ENCODE results near the gene IGSF3. TPM values are rescaled to one million over a fixed set of nuclear protein-coding genes. Genes with fewer than 3 reads are reported as not detected.
"Not testable (repeated sequence)": the region's sequence is repeated elsewhere in the genome, so short reads cannot be mapped to it uniquely, and the experiment has no call there.

The IGSF3 gene
- total RNA-seq, 1 experiment from 2014 or later, result 22.7 TPM

DNA sequence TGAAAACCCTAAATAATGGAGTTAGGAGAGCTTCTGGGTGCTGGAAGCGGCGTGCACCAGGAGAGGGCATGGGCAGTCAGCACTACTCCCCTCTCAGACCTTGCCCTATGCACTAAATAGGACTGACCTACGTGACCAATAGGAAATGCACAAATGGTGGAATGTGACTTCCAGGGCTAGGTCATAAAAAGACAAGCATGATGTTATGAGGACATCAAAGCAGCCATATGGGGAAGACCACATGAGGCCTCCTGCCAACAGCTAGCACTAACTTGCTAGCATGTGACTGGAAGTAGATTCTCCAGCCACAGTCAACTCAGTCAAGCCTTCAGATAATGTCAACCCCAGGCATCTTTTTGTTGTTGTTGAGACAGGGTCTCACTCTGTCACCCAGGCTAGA is 47.1 kb downstream of the IGSF3 start:
- not testable (repeated sequence) for H3K4me1 ChIP-seq; H3K27me3 ChIP-seq; DNase-seq; H3K27ac ChIP-seq; H3K36me3 ChIP-seq; H3K4me3 ChIP-seq; H3K9me3 ChIP-seq (replicated peaks)

DNA sequence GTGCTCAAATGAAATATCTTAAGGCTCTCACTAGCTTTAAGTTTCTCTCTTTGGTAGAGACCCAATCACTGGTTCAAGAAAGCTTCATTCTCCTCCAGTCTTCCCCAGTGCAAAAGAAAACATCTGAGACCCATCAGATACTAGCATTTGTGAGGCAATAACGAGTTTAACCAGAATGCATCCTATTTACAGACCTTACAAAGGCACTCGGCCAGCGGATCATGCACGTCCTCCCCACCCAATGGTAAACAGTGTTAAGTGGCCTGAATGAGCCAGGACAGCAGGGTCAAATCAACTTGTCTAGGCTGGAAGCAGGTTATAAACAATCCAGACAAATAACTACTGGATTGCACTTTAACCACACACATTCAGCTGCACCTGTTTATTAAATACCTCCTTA is 48.4 kb downstream of the IGSF3 start:
- H3K27ac ChIP-seq; H3K4me1 ChIP-seq; H3K9me3 ChIP-seq (replicated peaks); DNase-seq; H3K27me3 ChIP-seq; H3K36me3 ChIP-seq; H3K4me3 ChIP-seq: not testable (repeated sequence)

DNA sequence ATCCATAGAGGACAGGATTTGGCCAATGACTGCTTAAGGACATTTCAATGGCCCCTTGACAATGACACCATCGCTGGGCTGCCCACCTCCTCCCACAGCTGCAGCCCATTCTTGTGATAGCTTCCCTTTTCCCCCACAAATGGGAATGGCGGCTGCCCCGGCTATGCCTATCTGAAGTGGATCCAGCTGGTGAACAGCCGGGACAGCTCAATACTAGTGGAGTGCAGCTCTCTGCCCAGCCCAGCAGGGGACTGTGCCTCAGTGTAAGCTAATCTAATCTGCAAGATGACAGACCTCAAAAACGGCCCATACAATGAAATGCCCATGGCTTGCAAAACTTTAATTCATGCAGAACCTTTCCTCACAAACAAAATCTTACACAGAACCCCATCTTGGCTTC is 49.7 kb downstream of the IGSF3 start:
- not testable (repeated sequence) for H3K27me3 ChIP-seq; H3K9me3 ChIP-seq (replicated peaks); DNase-seq; H3K36me3 ChIP-seq; H3K4me3 ChIP-seq; H3K4me1 ChIP-seq; H3K27ac ChIP-seq

DNA sequence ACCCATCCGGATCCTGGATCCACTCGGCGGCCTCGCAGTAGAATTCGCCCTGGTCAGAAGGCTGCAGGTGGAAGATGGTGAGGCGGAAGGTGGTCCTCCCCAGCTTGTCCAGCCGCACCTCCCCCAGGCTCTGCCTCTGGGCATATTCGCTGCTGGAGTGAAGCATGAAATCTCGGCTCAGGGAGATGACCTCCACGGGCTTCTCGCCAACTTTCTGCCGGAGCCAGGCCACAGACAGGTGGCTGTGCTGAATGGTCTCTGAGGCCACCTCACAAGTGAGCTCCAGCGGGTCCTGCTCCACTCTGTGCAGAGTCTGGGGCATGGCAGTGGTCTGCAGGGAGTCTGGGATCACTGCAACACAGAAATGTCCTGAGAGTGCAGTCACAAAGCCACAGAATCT is 53.7 kb downstream of the IGSF3 start:
- DNase-seq, result peak; percentile 76 to 78
- H3K4me3 ChIP-seq; H3K9me3 ChIP-seq (replicated peaks); H3K36me3 ChIP-seq; H3K27me3 ChIP-seq; H3K4me1 ChIP-seq; H3K27ac ChIP-seq: not testable (repeated sequence)

DNA sequence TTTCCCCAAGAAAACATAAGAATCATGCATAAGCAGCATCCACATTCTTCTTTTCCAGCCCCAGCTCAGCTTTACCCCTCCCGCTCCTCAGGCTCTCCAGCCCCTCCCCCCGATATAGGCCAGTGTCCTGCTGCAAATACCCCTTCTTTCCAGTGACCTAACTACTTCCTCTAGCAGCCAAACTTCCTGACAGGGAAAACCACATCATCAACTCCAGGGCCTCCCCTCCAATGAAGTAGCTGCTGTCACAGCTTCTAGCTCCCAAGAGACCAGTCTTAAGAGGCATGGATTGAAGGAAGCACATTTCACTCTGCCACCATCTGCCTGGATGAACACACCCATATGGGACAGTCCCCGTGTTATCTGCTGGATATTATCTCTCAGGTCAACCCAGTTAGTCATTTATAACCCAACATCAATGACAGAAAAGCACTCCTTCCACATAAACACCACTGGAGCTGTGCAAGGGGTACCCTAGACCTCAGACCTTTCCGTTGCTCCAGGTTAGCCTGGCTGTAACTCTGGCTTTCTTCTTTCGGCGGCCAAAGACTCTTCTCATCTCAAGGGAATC is 57.6 kb downstream of the IGSF3 start:
- not testable (repeated sequence) for H3K27me3 ChIP-seq; H3K36me3 ChIP-seq; H3K27ac ChIP-seq; H3K4me1 ChIP-seq; H3K9me3 ChIP-seq (replicated peaks); H3K4me3 ChIP-seq
- peak in 1 of 2 experiments; percentile 26 for DNase-seq

DNA sequence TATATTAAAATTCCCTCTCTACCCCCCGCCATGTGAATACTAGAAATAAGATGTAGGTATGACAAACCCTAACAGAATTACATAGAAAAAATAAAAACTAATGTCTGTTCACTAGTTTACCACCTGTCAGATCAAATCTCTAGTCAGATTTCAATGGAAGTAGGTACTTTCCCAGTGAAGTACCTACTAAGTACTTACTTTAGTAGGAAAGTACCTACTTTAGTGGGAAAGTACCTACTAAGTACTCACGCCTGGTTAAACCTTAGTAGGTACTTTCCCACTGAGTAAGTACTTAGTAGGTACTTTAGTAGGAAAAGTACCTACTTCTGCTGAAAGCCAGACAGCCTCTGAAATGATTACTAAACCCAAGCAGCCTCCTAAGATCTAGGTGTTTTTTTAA is 58.7 kb downstream of the IGSF3 start:
- H3K27ac ChIP-seq; H3K27me3 ChIP-seq; DNase-seq; H3K4me3 ChIP-seq; H3K4me1 ChIP-seq; H3K36me3 ChIP-seq; H3K9me3 ChIP-seq (replicated peaks): not testable (repeated sequence)

DNA sequence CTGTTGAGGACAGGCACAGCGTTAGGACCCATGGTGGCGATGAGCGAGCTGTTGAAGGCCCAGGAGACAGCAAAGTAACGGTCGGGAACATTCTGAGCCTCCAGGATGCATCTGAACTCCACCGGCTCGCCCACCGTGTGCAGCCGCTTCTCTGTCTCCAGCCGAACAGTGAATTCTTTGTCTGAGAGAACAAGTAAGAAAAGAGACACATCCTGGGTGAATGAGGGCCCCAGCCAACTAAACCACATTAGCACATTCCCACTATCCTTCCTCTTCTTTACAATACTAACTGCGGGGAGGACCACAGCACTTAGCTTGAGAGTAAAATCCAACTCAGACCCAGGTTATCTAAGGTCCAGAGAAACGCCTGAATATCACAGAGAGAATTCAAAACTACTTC is 59.4 kb downstream of the IGSF3 start:
- not testable (repeated sequence) for H3K4me3 ChIP-seq; H3K36me3 ChIP-seq; H3K27me3 ChIP-seq; H3K27ac ChIP-seq; DNase-seq; H3K9me3 ChIP-seq (replicated peaks); H3K4me1 ChIP-seq

DNA sequence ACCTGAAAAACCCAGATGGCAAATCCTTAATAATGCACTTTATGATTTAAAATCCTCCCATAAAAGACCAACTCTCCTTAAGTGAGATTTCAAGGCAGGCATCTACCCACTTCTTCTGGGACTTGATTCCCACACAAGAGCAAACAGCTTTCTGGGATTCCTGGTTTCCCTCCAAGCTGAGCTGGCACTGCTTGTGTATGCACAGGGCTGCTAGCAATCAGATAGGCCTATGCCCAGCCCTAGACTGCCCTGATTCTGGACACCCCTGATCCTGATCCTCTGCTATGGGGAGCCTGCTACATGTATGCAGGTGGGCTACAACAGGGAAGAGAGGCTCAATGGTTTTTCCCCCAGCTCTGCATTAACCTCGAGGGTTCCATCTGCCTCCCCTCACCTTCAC is 60.1 kb downstream of the IGSF3 start:
- H3K4me1 ChIP-seq; H3K27ac ChIP-seq; H3K9me3 ChIP-seq (replicated peaks); DNase-seq; H3K27me3 ChIP-seq; H3K36me3 ChIP-seq; H3K4me3 ChIP-seq: not testable (repeated sequence)

DNA sequence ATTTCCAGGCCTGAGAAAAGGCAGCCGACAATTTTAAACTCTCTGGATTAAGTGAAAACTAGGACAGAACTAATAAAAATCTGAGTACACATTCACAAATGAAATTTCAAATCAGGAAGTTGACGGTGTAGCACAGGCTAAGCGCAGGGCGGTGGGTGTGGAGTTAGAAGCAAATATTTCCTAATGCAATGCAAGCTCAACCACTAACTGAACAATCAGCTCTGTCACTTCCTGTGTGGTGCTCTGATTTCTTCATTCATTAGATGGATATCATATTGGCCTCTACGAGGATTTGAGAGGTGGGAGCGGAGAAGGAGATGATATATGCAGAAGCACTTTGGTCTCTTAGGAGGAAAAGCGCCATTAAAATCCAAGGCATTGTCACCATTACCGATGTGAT is 61.5 kb downstream of the IGSF3 start:
- H3K27me3 ChIP-seq, result not testable (repeated sequence)

DNA sequence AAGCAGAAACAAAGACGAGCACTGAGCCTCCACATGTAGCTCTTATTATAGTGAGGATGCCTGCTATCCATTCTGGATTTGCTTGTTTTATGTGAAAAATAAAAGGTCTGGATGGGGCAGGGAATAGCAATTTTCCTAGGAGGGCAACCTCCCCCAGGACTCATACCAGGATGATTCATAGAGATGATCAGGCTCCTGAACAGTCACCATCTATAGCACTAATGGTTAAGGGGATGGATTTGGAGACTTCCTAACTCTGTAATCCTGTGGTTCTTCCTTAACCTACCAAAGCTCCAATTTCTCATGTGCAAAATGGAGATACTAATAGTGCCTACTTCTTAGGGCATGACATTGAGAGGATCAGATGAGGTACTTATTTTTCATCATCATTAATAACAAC is 62.2 kb downstream of the IGSF3 start:
- Histone ChIP-seq H3K9me3 (replicated peaks) (no peaks in the 10 kb centered on the region), H3K27ac (no peak overlapping the region), H3K27me3 (no peaks in the 10 kb centered on the region), H3K36me3 (no peaks in the 10 kb centered on the region), H3K4me3 (no peak overlapping the region), H3K4me1 (no peaks in the 10 kb centered on the region)
- no peak for DNase-seq

More for the DNA sequence above, 61.5 kb downstream of the IGSF3 start:
- not testable (repeated sequence) for H3K36me3 ChIP-seq; H3K27ac ChIP-seq; H3K4me3 ChIP-seq; H3K9me3 ChIP-seq (replicated peaks); H3K4me1 ChIP-seq; DNase-seq

DNA sequence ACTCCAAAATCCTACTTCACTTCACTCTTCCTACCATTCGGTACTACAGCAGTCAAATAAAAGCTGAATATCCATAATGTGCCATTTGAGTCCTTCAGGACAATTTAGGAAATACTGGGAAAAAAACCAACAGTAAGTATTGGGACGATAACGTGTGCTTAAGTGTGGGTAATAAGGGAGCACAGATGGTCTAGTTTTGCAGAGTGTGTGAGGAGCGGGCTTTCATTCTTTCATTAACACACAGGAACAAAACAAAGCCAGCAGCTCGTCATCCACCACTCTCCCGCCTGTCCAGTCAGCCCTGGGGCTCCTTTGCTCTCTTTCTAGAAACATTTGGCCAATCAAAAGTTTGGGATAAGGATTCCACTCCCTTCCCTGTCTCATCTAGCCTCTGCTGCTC is 63.1 kb downstream of the IGSF3 start:
- not testable (repeated sequence) for H3K36me3 ChIP-seq; DNase-seq; H3K27ac ChIP-seq; H3K9me3 ChIP-seq (replicated peaks); H3K4me3 ChIP-seq; H3K4me1 ChIP-seq; H3K27me3 ChIP-seq

DNA sequence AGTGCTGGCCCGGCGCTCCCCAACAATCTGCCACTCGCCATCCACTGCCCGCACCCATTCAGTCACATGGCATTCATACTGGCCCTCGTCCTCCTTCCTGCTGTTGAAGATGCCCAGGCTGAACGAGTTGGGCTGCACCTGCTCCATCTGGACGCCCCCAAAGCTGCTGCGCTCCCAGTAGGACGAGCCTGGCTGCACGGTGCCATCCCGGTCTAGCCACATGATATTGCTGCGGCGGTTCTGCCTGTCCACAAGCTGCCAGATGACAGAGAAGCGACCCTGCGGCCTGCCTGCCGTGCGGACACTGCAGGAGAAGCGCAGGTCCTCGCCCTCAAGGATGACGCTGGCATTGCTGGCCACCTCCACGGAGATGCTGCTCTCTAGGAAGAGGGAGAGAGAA is 63.9 kb downstream of the IGSF3 start:
- not testable (repeated sequence) for H3K4me1 ChIP-seq; H3K27ac ChIP-seq; DNase-seq; H3K4me3 ChIP-seq; H3K36me3 ChIP-seq; H3K9me3 ChIP-seq (replicated peaks); H3K27me3 ChIP-seq

DNA sequence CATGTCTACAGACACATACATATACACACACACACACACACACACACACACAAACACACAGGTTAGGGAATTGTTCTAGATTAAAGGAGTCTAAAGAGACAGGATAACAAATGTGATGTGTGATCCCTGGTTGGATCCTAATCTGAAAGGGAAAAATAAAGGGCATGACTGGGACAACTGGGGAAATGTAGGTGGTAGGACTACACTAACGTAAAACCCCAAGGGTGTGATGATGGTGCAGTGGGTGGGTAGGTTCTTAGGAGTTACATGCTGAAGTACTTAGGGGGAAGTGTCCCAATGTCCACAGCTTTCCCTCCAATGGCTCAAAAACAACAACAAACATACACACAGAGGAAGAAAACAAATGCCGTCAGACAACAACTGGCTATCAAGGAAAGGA is 68.2 kb downstream of the IGSF3 start:
- H3K4me3 ChIP-seq; H3K36me3 ChIP-seq; DNase-seq; H3K27me3 ChIP-seq; H3K4me1 ChIP-seq; H3K9me3 ChIP-seq (replicated peaks); H3K27ac ChIP-seq: not testable (repeated sequence)

DNA sequence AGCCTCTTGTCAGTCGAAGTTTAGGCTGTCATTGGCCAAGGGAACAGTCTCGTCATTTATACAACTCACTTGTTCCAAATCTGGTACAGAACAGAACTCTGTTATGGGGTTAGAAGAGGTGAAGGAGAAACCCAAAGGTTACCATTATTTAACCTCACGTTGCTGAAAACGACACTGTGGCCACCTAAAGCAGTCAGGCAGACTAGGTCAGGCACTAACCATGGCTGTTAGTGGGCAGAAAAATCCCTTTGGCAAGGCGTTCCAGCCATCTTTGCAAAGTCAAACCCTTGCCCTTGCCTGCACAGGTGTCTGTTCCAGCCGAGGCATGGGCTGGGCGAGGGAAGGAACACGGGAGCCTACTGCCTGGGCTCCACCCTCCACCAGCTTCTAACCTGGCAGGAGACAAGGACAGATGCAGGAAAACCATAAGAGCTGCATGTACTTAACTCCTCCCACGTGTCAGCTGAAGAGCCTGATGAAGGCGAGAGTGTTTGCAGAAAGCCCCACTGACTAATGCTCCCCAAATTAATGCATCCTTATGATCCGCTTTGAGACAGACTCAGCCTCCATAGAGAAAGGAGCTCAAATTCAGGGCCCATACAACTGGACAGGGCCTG is 69.0 kb downstream of the IGSF3 start:
- H3K36me3 ChIP-seq; DNase-seq; H3K4me1 ChIP-seq; H3K4me3 ChIP-seq; H3K9me3 ChIP-seq (replicated peaks); H3K27ac ChIP-seq; H3K27me3 ChIP-seq: not testable (repeated sequence)

DNA sequence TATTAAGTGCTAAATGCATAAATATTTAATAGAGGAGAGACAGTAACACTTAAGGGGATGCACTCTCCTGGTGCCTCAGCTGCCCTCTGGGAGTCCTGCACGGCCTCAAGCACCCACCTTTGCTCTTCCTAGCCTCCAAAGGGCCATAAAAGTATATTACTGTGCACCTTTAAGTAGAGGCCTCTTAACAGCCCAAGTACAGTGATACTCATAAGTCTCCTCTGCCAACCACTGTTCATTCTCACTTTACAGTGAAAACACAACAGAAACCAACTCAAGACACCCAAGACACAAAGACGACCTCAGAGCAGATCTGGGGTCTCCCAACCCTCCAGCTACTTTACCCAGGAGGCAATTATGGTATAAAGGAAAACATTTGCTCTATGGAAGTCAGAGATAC is 70.1 kb downstream of the IGSF3 start:
- H3K4me3 ChIP-seq; H3K27ac ChIP-seq; H3K4me1 ChIP-seq; H3K36me3 ChIP-seq; H3K27me3 ChIP-seq; DNase-seq; H3K9me3 ChIP-seq (replicated peaks): not testable (repeated sequence)

DNA sequence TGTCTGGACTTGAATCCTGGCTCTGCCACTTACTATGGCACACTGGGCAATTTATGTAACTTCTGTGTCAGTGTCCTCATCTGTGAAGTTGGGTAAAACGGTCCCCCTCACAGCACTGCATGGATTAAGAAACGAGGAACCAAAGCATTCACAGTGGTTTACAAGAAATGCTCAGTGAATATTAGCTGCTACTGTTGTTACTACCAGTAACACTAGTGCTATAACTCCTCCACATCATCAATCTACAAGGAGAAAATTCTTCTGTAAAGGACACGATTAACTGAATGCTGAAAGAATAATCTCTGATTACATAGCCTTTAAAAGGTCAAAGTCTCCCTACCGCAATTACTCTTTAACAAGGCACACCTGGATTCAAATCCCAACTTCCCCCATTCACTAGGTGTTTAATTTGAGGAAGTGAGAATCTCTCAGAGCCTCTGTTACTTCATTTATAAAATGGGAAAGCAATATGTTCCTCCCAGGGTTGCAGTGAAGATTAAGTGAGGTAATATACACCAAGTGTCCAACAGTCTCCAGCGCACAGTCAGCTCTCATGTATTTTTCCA is 70.7 kb downstream of the IGSF3 start:
- H3K9me3 ChIP-seq (replicated peaks); H3K4me1 ChIP-seq; DNase-seq; H3K36me3 ChIP-seq; H3K27me3 ChIP-seq; H3K27ac ChIP-seq; H3K4me3 ChIP-seq: not testable (repeated sequence)
